ENCODE results near the gene ZNF22. TPM values are rescaled to one million over a fixed set of nuclear protein-coding genes. Genes with fewer than 3 reads are reported as not detected.
A peak's percentile ranks its signal among the peaks of the same experiment; 100 is the strongest.

Gene ZNF22
- total RNA-seq, 1 experiment from 2014 or later, result 36.9 TPM

GRCh38 chr10:44990965-44991364 lies 9.8 kb upstream of the ZNF22 start:
- Histone ChIP-seq H3K14ac (ENCODE audit: insufficient read depth, low read length) (no peak overlapping the region), H2BK15ac (ENCODE audit: low read depth, low read length) (no peak overlapping the region), H4K91ac (ENCODE audit: insufficient read length, low read depth, low read length) (no peak overlapping the region), H3K4me2 (ENCODE audit: insufficient read depth, insufficient read length, low read length) (no peak overlapping the region), H2AFZ (ENCODE audit: low read length) (no peak overlapping the region), H3K23ac (ENCODE audit: insufficient read length, low read depth, low read length) (no peak overlapping the region), H3K27ac (ENCODE audit: insufficient read length, low read depth, low read length) (no peak overlapping the region), H4K8ac (replicated peaks; ENCODE audit: insufficient read length, low read depth, low read length) (no peak overlapping the region), H3K79me1 (ENCODE audit: insufficient read depth, low read depth, low read length, poor library complexity, severe bottlenecking) (no peaks in the 10 kb centered on the region), H2AK5ac (ENCODE audit: insufficient read length, low read length) (no peak overlapping the region), H3K4ac (ENCODE audit: low read depth, low read length) (no peak overlapping the region), H3K9ac (ENCODE audit: extremely low read depth, insufficient read length, low read length) (no peak overlapping the region), H4K20me1 (ENCODE audit: control insufficient read depth, insufficient read depth, insufficient read length) (no peaks in the 10 kb centered on the region), H3K23me2 (ENCODE audit: insufficient read length, low read depth, low read length, poor library complexity, severe bottlenecking) (no peaks in the 10 kb centered on the region), H3K27me3 (ENCODE audit: insufficient read depth, low read length) (no peaks in the 10 kb centered on the region), H2BK20ac (ENCODE audit: low read depth, low read length, poor library complexity, severe bottlenecking) (no peak overlapping the region), H3K9me3 (ENCODE audit: control insufficient read depth, low read depth, low read length) (no peaks in the 10 kb centered on the region), H2BK5ac (ENCODE audit: insufficient read length, low read length) (no peak overlapping the region), H3T11ph (ENCODE audit: low read length) (no peak overlapping the region), H3K79me2 (ENCODE audit: insufficient read depth, low read length) (no peaks in the 10 kb centered on the region), H3K18ac (ENCODE audit: insufficient read length, low read depth, low read length) (no peak overlapping the region), H2BK120ac (ENCODE audit: low read depth, low read length, poor library complexity, severe bottlenecking) (no peak overlapping the region), H2BK12ac (ENCODE audit: insufficient read length, low read depth, low read length) (no peak overlapping the region), H3K4me1 (ENCODE audit: insufficient read depth, low read length) (peaks cover 11% of the 10 kb centered on the region; the same call in 1 of the 2 replicates), H4K5ac (ENCODE audit: insufficient read length, low read depth, low read length) (no peak overlapping the region), H3K56ac (ENCODE audit: insufficient read length, low read depth, low read length) (no peak overlapping the region)
- Mint-ChIP-seq H3K27me3 (ENCODE audit: low read depth) (peaks cover 3% of the 10 kb centered on the region), H3K9me3 (no peaks in the 10 kb centered on the region; a peak in 2 of 5 replicates), H3K36me3 (ENCODE audit: insufficient read depth in 1 of 3, low read depth in 3 of 3) (peaks cover 5 to 22% (median 8%) of the 10 kb centered on the region in 3 experiments; a peak in 5 of 7 replicates), H3K4me1 (peaks cover 75 to 83% of the 10 kb centered on the region in 2 experiments), H3K4me3 (peak overlapping the region in 1 of 2 experiments; percentile 52; a peak in 1 of 5 replicates), H3K27ac (peak overlapping the region in 1 of 3 experiments; percentile 96; a peak in 2 of 7 replicates)
- WGBS (ENCODE audit: extremely low coverage, insufficient read length, low lambda C conversion rate), result no CpG with 5 or more reads among the region's 7 CpGs
- peak; percentile 20 for DNase-seq
- TF ChIP-seq CTCF (conservative IDR thresholded peaks at IDR 0.05), result no peak

Measured in H9 (cell line).